Activated CD4-positive, alpha-beta T cell treated with anti-CD3 and anti-CD28 coated beads, Interleukin-2, amount 10 ng/mL, durations not matched to agents 24 days and 14 days (primary cell): ENCODE results near the gene AOAH. TPM values are rescaled to one million over a fixed set of nuclear protein-coding genes. Genes with fewer than 3 reads are reported as not detected.
"Not testable (repeated sequence)": the region's sequence is repeated elsewhere in the genome, so short reads cannot be mapped to it uniquely, and the experiment has no call there.

Experiments
- DNase-seq: peaks from one replicate; pipeline ENCODE4 v3.0.0; 2022
- H3K27ac Mint-ChIP-seq: one replicate; pipeline ENCODE4 v1.8.0; 2022; ENCODE audit warnings: mild to moderate bottlenecking, mixed read lengths
- H3K27me3 Mint-ChIP-seq: one replicate; pipeline ENCODE4 v1.8.0; 2022; ENCODE audit warnings: mixed read lengths
- H3K36me3 Mint-ChIP-seq: one replicate; pipeline ENCODE4 v1.8.0; 2022; ENCODE audit warnings: low read depth, mild to moderate bottlenecking, mixed read lengths
- H3K4me1 Mint-ChIP-seq: one replicate; pipeline ENCODE4 v1.8.0; 2021; ENCODE audit warnings: mixed read lengths
- H3K4me3 Mint-ChIP-seq: one replicate; pipeline ENCODE4 v1.8.0; 2022; ENCODE audit warnings: mild to moderate bottlenecking, moderate library complexity, mixed read lengths
- H3K9me3 Mint-ChIP-seq: one replicate; pipeline ENCODE4 v1.8.0; 2021; ENCODE audit warnings: mixed read lengths
- intact Hi-C: fragments of 100-400 bp; cut with micrococcal nuclease; formaldehyde crosslinking; loops from one replicate; pipeline ENCODE4 v1.15.1; 2023
- total RNA-seq: library from RNA; stranded (reverse); gene quantifications from 2 replicates; pipeline ENCODE4 v1.2.3, GENCODE V29; 2022

AOAH gene
- total RNA-seq, 1 donor from 2014 or later = 17.8 TPM

DNA sequence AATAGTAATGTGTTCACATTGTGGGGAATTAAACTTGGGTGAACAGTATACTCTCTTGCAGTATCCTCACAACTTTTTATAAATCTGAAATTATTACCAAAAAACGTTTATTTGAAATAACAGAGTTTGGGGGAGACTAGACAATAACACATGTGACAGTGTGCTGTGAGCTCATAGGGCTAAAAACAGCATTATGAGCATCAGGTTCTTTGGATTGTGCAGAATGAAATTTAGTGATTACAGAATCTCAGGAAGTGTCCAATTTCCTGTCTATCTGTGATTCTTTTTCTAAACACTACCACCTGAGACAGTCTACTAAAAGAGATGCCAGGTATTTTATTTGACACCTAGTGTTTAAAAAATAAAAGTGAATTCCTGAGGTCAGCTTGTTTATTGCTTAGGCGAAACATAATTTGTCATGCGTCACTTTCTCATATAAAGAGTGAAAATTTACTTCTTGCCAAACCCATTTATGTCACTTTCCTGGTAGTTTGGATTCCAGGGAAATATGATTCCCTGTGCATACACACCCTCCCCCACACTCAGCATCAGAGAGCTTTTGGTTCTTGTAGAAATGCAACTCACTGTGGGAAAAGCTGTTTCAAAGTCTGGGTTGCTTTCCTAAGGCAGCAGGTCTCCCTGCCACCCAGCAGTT lies 71.2 kb downstream of the AOAH start:
- H3K27ac Mint-ChIP-seq = no peak overlapping the region
- H3K4me3 Mint-ChIP-seq = no peak overlapping the region
- H3K9me3 Mint-ChIP-seq = peaks cover 3% of the 10 kb centered on the region
- intact Hi-C loops = no loop called here
- H3K27me3 Mint-ChIP-seq = no peaks in the 10 kb centered on the region
- peaks cover 18% of the 10 kb centered on the region for H3K4me1 Mint-ChIP-seq
- no peak for DNase-seq
- H3K36me3 Mint-ChIP-seq = peaks cover 36% of the 10 kb centered on the region

DNA sequence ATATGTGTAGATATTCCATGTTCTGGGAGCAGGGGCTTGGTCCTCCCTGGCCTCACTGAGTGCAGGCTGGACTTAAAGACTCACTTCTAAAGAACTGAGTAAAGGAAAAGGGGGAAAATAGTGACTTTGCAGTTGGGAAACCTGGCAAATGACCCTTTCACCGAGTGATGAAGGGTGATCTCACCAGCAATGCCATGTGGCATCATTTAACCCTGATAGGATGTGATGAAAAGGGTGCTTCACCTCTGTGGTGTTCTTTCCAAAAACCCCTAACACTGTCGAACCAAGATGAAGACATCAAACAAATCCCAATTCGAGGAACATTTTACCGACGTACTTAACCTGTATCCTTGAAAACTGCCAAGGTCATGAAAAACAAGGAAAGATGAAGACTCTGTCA lies 71.9 kb downstream of the AOAH start:
- no peak overlapping the region for H3K4me3 Mint-ChIP-seq
- peaks cover 3% of the 10 kb centered on the region for H3K9me3 Mint-ChIP-seq
- no peaks in the 10 kb centered on the region for H3K27me3 Mint-ChIP-seq
- peaks cover 16% of the 10 kb centered on the region for H3K4me1 Mint-ChIP-seq
- intact Hi-C loops = no loop called here
- no peak overlapping the region for H3K27ac Mint-ChIP-seq
- peaks cover 35% of the 10 kb centered on the region for H3K36me3 Mint-ChIP-seq
- DNase-seq = no peak

DNA sequence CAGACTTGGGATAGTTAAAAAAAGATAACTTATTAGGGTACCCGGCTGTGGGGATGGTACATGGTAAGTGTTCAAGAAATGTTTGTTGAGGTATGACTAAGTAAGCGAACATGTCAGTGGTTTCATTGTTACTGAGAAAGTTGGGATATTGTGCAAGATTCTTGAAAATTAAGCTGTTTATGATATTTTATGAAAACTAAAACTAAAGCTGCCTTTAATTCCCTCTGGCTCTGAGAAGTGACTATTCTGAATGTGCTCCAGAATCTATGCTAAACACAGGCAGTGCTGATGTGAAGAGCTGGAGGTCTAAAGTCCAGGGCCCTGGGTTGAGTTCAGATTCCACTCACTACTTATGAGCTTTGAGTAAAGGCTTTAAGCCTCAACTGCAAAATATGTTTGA lies 72.9 kb downstream of the AOAH start:
- Mint-ChIP-seq H3K36me3 (peaks cover 34% of the 10 kb centered on the region), H3K27ac (no peak overlapping the region), H3K4me1 (peaks cover 12% of the 10 kb centered on the region), H3K9me3 (peaks cover 3% of the 10 kb centered on the region), H3K4me3 (no peak overlapping the region), H3K27me3 (no peaks in the 10 kb centered on the region)
- no peak for DNase-seq
- intact Hi-C loops = no loop called here

DNA sequence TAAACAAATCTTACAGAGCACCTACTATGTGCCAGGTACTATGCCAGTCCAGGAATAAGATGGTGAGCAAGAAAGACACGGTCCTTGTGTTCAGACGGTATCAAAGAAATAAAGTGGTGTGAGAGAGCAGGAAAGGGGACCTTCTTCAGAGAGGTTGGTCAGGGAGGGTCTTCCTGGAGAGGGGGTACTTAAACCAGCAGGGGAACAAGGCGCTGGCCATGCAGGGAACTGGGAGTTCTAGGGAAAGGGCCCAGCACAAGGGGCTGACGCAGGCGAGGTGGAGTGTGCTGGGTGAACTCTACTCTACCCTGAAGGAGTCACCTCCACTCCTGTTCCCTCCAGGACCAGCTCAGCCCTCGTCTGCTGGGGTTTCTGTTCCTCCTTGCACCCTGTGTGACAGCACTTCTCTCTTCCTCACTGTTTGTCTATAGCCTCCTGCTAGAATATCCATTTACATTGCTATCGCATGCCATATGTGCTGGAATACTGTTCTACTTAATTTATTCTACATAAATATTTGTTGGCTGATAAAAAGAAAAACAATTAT lies 73.5 kb downstream of the AOAH start:
- Mint-ChIP-seq H3K4me3 (no peak overlapping the region), H3K9me3 (peaks cover 3% of the 10 kb centered on the region), H3K4me1 (peaks cover 12% of the 10 kb centered on the region), H3K27ac (no peak overlapping the region), H3K27me3 (no peaks in the 10 kb centered on the region), H3K36me3 (peaks cover 29% of the 10 kb centered on the region)
- no peak for DNase-seq
- intact Hi-C loops = no loop called here

DNA sequence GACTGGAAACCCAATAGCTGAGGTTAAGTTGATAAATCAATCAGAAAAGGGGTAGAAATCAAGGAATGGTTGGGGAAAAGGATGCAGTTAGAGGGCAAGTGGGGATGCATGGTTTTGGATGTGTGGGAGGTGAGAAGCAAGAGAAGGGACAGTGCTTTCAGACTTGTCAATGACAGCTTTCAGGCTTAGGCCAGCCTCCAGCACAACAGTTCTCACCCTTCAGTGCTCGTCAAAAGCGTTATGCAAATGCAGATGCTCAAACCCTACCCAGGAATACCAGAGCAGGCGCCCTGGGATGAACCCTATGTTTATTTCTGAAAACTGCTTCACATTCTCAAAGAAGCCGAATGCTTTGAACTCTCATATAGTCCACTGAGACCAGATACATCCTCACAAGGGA lies 74.0 kb downstream of the AOAH start:
- peaks cover 3% of the 10 kb centered on the region for H3K9me3 Mint-ChIP-seq
- H3K36me3 Mint-ChIP-seq = peaks cover 26% of the 10 kb centered on the region
- H3K27ac Mint-ChIP-seq = no peak overlapping the region
- no peak for DNase-seq
- peaks cover 12% of the 10 kb centered on the region for H3K4me1 Mint-ChIP-seq
- H3K4me3 Mint-ChIP-seq = no peak overlapping the region
- H3K27me3 Mint-ChIP-seq = no peaks in the 10 kb centered on the region
- intact Hi-C loops = no loop called here

DNA sequence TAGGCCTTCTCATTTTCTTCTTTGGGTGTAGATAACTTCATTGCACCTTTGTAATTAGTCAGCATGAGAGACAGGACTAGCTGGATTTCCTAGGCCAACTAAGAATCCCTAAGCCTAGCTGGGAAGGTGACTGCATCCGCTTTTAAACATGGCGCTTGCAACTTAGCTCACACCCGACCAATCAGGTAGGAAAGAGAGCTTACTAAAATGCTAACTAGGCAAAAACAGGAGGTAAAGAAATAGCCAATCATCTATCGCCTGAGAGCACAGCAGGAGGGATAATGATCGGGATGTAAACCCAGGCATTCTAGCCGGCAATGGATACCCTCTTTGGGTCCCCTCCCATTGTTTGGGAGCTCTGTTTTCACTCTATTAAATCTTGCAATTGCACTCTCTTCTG lies 75.0 kb downstream of the AOAH start:
- H3K9me3 Mint-ChIP-seq, DNase-seq, intact Hi-C loops, H3K27ac Mint-ChIP-seq, H3K27me3 Mint-ChIP-seq, H3K4me3 Mint-ChIP-seq: not testable (repeated sequence)
- peaks cover 20% of the 10 kb centered on the region for H3K36me3 Mint-ChIP-seq
- peaks cover 12% of the 10 kb centered on the region for H3K4me1 Mint-ChIP-seq

DNA sequence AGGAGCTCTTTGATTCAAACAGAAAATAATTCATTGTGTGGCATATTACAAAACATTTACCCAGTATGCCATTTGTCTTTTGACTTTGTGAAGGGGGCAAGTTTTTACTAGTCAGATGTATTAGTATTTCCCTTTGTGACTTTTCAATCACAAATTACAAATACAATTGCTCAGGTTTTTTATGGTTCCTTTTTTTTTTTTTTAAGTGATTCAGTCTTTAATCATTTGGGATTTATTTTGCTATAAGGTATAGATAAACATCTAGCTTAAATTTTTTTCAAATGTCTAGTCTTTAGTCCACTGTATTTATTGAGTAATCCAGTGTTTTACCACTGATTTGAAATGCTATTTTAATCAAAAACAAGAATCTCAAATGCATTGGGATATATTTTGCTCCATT lies 75.9 kb downstream of the AOAH start:
- Mint-ChIP-seq H3K27me3 (no peaks in the 10 kb centered on the region), H3K4me1 (peaks cover 11% of the 10 kb centered on the region), H3K36me3 (peaks cover 16% of the 10 kb centered on the region), H3K9me3 (peaks cover 3% of the 10 kb centered on the region), H3K4me3 (no peak overlapping the region), H3K27ac (no peak overlapping the region)
- intact Hi-C loops = no loop called here
- DNase-seq = no peak

GRCh38 chr7:36644625-36645422 lies 79.5 kb downstream of the AOAH start:
- Mint-ChIP-seq H3K36me3 (peaks cover 7% of the 10 kb centered on the region), H3K4me1 (peaks cover 20% of the 10 kb centered on the region), H3K4me3 (no peak overlapping the region), H3K9me3 (peaks cover 3% of the 10 kb centered on the region), H3K27ac (no peak overlapping the region), H3K27me3 (no peaks in the 10 kb centered on the region)
- intact Hi-C loops = no loop called here
- no peak for DNase-seq

GRCh38 chr7:36642414-36642813 lies 81.9 kb downstream of the AOAH start:
- peaks cover 4% of the 10 kb centered on the region for H3K36me3 Mint-ChIP-seq
- intact Hi-C loops = no loop called here
- H3K4me3 Mint-ChIP-seq = no peak overlapping the region
- H3K4me1 Mint-ChIP-seq = peaks cover 42% of the 10 kb centered on the region
- H3K9me3 Mint-ChIP-seq = no peaks in the 10 kb centered on the region
- DNase-seq = no peak
- no peaks in the 10 kb centered on the region for H3K27me3 Mint-ChIP-seq
- no peak overlapping the region for H3K27ac Mint-ChIP-seq

- Mint-ChIP-seq H3K4me1 (peaks cover 46% of the 10 kb centered on the region), H3K27me3 (no peaks in the 10 kb centered on the region)
Measured at GRCh38 chr7:36642010-36642409, 82.3 kb downstream of the AOAH start.

GRCh38 chr7:36640682-36641081 lies 83.6 kb downstream of the AOAH start:
- peak overlapping the region; percentile 88 for H3K27ac Mint-ChIP-seq
- H3K4me3 Mint-ChIP-seq = no peak overlapping the region
- no peak for DNase-seq
- no peaks in the 10 kb centered on the region for H3K9me3 Mint-ChIP-seq
- peaks cover 46% of the 10 kb centered on the region for H3K4me1 Mint-ChIP-seq
- no peaks in the 10 kb centered on the region for H3K27me3 Mint-ChIP-seq
- intact Hi-C loops = no loop called here
- peaks cover 12% of the 10 kb centered on the region for H3K36me3 Mint-ChIP-seq

More at GRCh38 chr7:36642010-36642409, 82.3 kb downstream of the AOAH start:
- no peak overlapping the region for H3K4me3 Mint-ChIP-seq
- peaks cover 6% of the 10 kb centered on the region for H3K36me3 Mint-ChIP-seq
- intact Hi-C loops = no loop called here
- no peak overlapping the region for H3K27ac Mint-ChIP-seq
- no peak for DNase-seq
- H3K9me3 Mint-ChIP-seq = no peaks in the 10 kb centered on the region

GRCh38 chr7:36639826-36640225 lies 84.5 kb downstream of the AOAH start:
- Mint-ChIP-seq H3K4me3 (peak overlapping the region; percentile 69), H3K27me3 (no peaks in the 10 kb centered on the region), H3K36me3 (peaks cover 12% of the 10 kb centered on the region), H3K9me3 (no peaks in the 10 kb centered on the region), H3K4me1 (peaks cover 46% of the 10 kb centered on the region), H3K27ac (peak overlapping the region; percentile 88)
- intact Hi-C loops = loop anchor here (5.0 kb wide), 1 partner anchor 38 kb away; no protein-coding TSS in a partner anchor
- DNase-seq = peak; percentile 85

DNA sequence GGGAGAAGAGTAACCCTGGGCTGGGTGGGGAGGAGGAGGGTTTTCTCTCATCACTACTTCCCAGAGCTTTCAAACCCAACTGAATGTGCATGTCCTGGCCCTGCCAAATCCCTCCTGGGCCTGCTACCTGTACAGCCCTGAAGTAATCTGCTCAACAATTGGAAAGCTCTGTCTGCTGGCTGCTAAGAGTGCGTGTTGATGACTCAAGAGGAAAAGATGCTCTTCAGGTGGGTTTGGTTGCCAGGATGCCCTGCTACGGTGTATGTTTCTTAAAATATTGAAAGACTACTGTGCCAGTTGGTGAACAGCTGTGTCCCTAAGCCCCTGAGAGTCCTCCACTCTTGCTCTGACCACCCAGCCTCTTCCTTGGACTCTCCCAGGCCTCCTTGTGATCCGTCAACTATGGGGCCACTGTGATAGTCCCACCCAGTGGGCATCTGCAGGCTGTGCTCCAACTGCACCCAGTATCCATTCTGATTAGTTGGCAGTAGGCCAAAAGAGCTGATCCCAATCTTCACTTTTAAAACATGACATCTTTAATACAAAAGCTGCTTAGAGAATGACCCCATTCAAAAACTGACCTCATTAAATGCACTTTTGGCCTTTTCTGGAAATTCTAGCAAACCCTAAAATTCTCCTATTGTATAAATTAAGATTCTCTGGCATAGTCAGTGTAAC lies 85.6 kb downstream of the AOAH start:
- DNase-seq = no peak
- Mint-ChIP-seq H3K27me3 (no peaks in the 10 kb centered on the region), H3K36me3 (peaks cover 12% of the 10 kb centered on the region), H3K27ac (peak overlapping the region; percentile 88), H3K4me1 (peaks cover 45% of the 10 kb centered on the region), H3K4me3 (peak overlapping the region; percentile 69), H3K9me3 (no peaks in the 10 kb centered on the region)
- intact Hi-C loops = loop anchor here (5.0 kb wide), 1 partner anchor 36 kb away; no protein-coding TSS in a partner anchor

GRCh38 chr7:36638140-36638539 lies 86.2 kb downstream of the AOAH start:
- H3K27me3 Mint-ChIP-seq = no peaks in the 10 kb centered on the region
- H3K4me1 Mint-ChIP-seq = peaks cover 41% of the 10 kb centered on the region
- no peak overlapping the region for H3K4me3 Mint-ChIP-seq
- H3K36me3 Mint-ChIP-seq = peaks cover 11% of the 10 kb centered on the region
- no peak overlapping the region for H3K27ac Mint-ChIP-seq
- intact Hi-C loops = loop anchor here (5.0 kb wide), 1 partner anchor 36 kb away; no protein-coding TSS in a partner anchor
- no peak for DNase-seq
- H3K9me3 Mint-ChIP-seq = no peaks in the 10 kb centered on the region
